Measurements from ENCODE around the gene TRPM3. TPM values are rescaled to one million over a fixed set of nuclear protein-coding genes. Genes with fewer than 3 reads are reported as not detected.

Gene TRPM3
- total RNA-seq, 1 experiment from 2014 or later, result 5.4 TPM

GRCh38 chr9:70949239-70949638, 172.2 kb downstream of the TRPM3 start:
- no peak overlapping the region for H3K4me3 Mint-ChIP-seq
- ChIA-PET POLR2A (no interaction called here), CTCF (no interaction called here)
- peaks cover 17% of the 10 kb centered on the region for H3K4me1 Mint-ChIP-seq
- no peak overlapping the region for H3K27ac Mint-ChIP-seq
- no peak for ATAC-seq
- TF ChIP-seq CREM (CRISPR knock-in tag; IDR thresholded peaks at IDR 0.05) (no peak), ZNF219 (CRISPR knock-in tag; IDR thresholded peaks at IDR 0.05; ENCODE audit: borderline replicate concordance) (no peak), HMGA2 (CRISPR knock-in tag; IDR thresholded peaks at IDR 0.05) (no peak), NFATC4 (CRISPR knock-in tag; IDR thresholded peaks at IDR 0.05) (no peak), EMX1 (CRISPR knock-in tag; IDR thresholded peaks at IDR 0.05) (no peak), ZNF425 (CRISPR knock-in tag; conservative IDR thresholded peaks at IDR 0.05) (no peak)
- no peaks in the 10 kb centered on the region for H3K9me3 Mint-ChIP-seq
- no peaks in the 10 kb centered on the region for H3K36me3 Mint-ChIP-seq
- no peak for DNase-seq (ENCODE audit: low spot score)
- H3K27me3 Mint-ChIP-seq (ENCODE audit: low read depth), result no peaks in the 10 kb centered on the region

- DNase-seq (ENCODE audit: low spot score) (no peak), ATAC-seq (no peak)
- Mint-ChIP-seq H3K4me3 (no peak overlapping the region), H3K27me3 (ENCODE audit: low read depth) (no peaks in the 10 kb centered on the region), H3K4me1 (peaks cover 14% of the 10 kb centered on the region), H3K27ac (no peak overlapping the region), H3K36me3 (no peaks in the 10 kb centered on the region), H3K9me3 (no peaks in the 10 kb centered on the region)
- TF ChIP-seq MYBL2 (CRISPR knock-in tag; IDR thresholded peaks at IDR 0.05), result no peak
- no peak for TF ChIP-seq ZNF671 (CRISPR knock-in tag; IDR thresholded peaks at IDR 0.05)
- no peak for TF ChIP-seq JUN (CRISPR knock-in tag; IDR thresholded peaks at IDR 0.05)
- TF ChIP-seq ZSCAN18 (CRISPR knock-in tag; IDR thresholded peaks at IDR 0.05), result no peak
- no peak for TF ChIP-seq ZNF396 (CRISPR knock-in tag; IDR thresholded peaks at IDR 0.05; ENCODE audit: borderline replicate concordance)
- TF ChIP-seq ELF4 (CRISPR knock-in tag; IDR thresholded peaks at IDR 0.05; ENCODE audit: low read depth), result no peak
- TF ChIP-seq TEAD1 (CRISPR knock-in tag; IDR thresholded peaks at IDR 0.05), result no peak
- TF ChIP-seq ARID4B (CRISPR knock-in tag; IDR thresholded peaks at IDR 0.05; ENCODE audit: borderline replicate concordance), result no peak
- no peak for TF ChIP-seq GTF2I (CRISPR knock-in tag; conservative IDR thresholded peaks at IDR 0.05)
- no peak for TF ChIP-seq PREB (CRISPR knock-in tag; IDR thresholded peaks at IDR 0.05; ENCODE audit: borderline replicate concordance)
- TF ChIP-seq RORB (CRISPR knock-in tag; IDR thresholded peaks at IDR 0.05), result no peak
- ChIA-PET POLR2A (no interaction called here), CTCF (no interaction called here)
Measured at GRCh38 chr9:70948744-70949143, 172.7 kb downstream of the TRPM3 start.

Data from WTC11 (cell line).